IgD-negative memory B cell (primary cell): ENCODE measurements around the gene CANX. TPM values are rescaled to one million over a fixed set of nuclear protein-coding genes. Genes with fewer than 3 reads are reported as not detected.

ENCODE experiments used
- H3K27ac Mint-ChIP-seq, 3 donors: one replicate each; pipeline ENCODE4 v1.8.0; 2020 to 2022; ENCODE audit warnings: mild to moderate bottlenecking in 3 of 3, mixed read lengths in 3 of 3, moderate library complexity in 1 of 3
- H3K27me3 Mint-ChIP-seq: one replicate; pipeline ENCODE4 v1.8.0; 2021; ENCODE audit warnings: mixed read lengths
- H3K36me3 Mint-ChIP-seq: one replicate; pipeline ENCODE4 v1.8.0; 2020; ENCODE audit warnings: mild to moderate bottlenecking, mixed read lengths
- H3K4me1 Mint-ChIP-seq, 3 donors: one replicate each; pipeline ENCODE4 v1.8.0; 2020 to 2022; ENCODE audit warnings: mixed read lengths in 3 of 3, mild to moderate bottlenecking in 1 of 3
- H3K4me3 Mint-ChIP-seq, 4 donors: one replicate each; pipeline ENCODE4 v1.8.0; 2020 to 2022; ENCODE audit warnings: mild to moderate bottlenecking in 4 of 4, mixed read lengths in 4 of 4, moderate library complexity in 3 of 4
- H3K9me3 Mint-ChIP-seq, 3 donors: one replicate each; pipeline ENCODE4 v1.8.0; 2020 to 2021; ENCODE audit warnings: mixed read lengths in 3 of 3, mild to moderate bottlenecking in 1 of 3
- polyA plus RNA-seq: library from polyadenylated mRNA; unstranded; fragments of 300-500 nt; fragmentation: Illumina TruSeq; gene quantifications from one replicate; pipeline ENCODE4 v1.2.3, GENCODE V29; 2021

Gene CANX
- polyA plus RNA-seq, 1 donor from 2014 or later, result 147 TPM

- no peak overlapping the region for H3K4me3 Mint-ChIP-seq
- no peaks in the 10 kb centered on the region for H3K27me3 Mint-ChIP-seq
- peaks cover 0 to 6% (median 1%) of the 10 kb centered on the region in 3 donors for H3K4me1 Mint-ChIP-seq
- H3K9me3 Mint-ChIP-seq, result no peaks in the 10 kb centered on the region
- H3K36me3 Mint-ChIP-seq, result peaks cover 4% of the 10 kb centered on the region
- no peak overlapping the region for H3K27ac Mint-ChIP-seq
Measured at GRCh38 chr5:179771311-179771895, 72.6 kb downstream of the CANX start.

GRCh38 chr5:179772351-179772750 lies 73.6 kb downstream of the CANX start:
- Mint-ChIP-seq H3K4me3 (no peak overlapping the region), H3K9me3 (no peaks in the 10 kb centered on the region), H3K36me3 (peaks cover 3% of the 10 kb centered on the region), H3K4me1 (peaks cover 0 to 4% (median 1%) of the 10 kb centered on the region in 3 donors), H3K27me3 (no peaks in the 10 kb centered on the region), H3K27ac (no peak overlapping the region)

DNA sequence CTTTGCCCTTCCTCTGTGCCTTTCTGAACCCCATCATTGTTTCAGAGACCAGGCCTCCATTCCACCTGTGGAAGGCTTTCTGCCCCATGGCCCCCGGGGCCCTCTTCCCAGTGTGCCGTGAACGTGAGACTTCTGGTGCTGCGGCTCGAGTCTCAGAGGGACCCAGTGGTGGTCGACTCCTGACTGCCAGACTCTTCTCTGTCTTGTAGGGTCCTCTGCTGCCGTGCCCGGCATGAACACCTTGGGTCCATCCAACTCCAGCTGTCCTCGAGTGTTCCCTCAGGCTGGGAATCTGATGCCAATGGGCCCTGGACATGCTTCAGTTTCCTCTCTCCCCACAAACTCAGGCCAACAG lies 74.9 kb downstream of the CANX start:
- peaks cover 3% of the 10 kb centered on the region for H3K36me3 Mint-ChIP-seq
- peaks cover 0 to 2% (median 1%) of the 10 kb centered on the region in 3 donors for H3K4me1 Mint-ChIP-seq
- H3K27ac Mint-ChIP-seq, result no peak overlapping the region
- no peaks in the 10 kb centered on the region for H3K27me3 Mint-ChIP-seq
- H3K4me3 Mint-ChIP-seq, result no peak overlapping the region
- no peaks in the 10 kb centered on the region for H3K9me3 Mint-ChIP-seq

GRCh38 chr5:179774442-179774841 lies 75.7 kb downstream of the CANX start:
- Mint-ChIP-seq H3K27ac (no peak overlapping the region), H3K4me1 (peaks cover 0 to 1% (median 0%) of the 10 kb centered on the region in 3 donors), H3K27me3 (no peaks in the 10 kb centered on the region), H3K4me3 (no peak overlapping the region), H3K36me3 (peaks cover 3% of the 10 kb centered on the region), H3K9me3 (no peaks in the 10 kb centered on the region)

- H3K4me3 Mint-ChIP-seq, result no peak overlapping the region
- H3K27ac Mint-ChIP-seq, result peak overlapping the region in 1 of 3 donors; percentile 43
- no peaks in the 10 kb centered on the region for H3K27me3 Mint-ChIP-seq
- H3K36me3 Mint-ChIP-seq, result peaks cover 4% of the 10 kb centered on the region
- no peaks in the 10 kb centered on the region for H3K9me3 Mint-ChIP-seq
- H3K4me1 Mint-ChIP-seq, result peaks cover 0 to 1% (median 0%) of the 10 kb centered on the region in 3 donors
Measured at GRCh38 chr5:179776411-179776938, 77.7 kb downstream of the CANX start.

DNA sequence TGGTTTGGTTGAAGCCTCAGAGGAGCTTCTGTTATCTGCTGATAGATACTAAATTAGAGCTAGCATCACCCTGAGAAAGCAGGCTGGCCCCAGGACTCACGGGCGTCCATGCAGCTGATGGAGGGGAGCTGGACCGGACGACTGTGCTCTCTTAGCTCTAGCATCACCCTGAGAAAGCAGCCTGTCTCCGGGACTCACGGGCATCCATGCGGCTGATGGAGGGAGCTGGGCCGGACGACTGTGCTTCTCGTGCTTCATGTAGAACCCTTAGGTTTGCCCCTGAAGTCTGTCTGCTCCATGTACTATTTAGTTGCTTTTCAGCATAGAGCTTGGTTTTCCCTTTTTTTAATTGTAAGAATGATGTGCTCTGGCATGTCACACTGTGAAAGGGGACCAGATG lies 78.7 kb downstream of the CANX start:
- Mint-ChIP-seq H3K4me3 (peak overlapping the region in 1 of 4 donors; percentile 5), H3K4me1 (peaks cover 0 to 1% (median 0%) of the 10 kb centered on the region in 3 donors), H3K27me3 (no peaks in the 10 kb centered on the region), H3K36me3 (peaks cover 4% of the 10 kb centered on the region), H3K9me3 (no peaks in the 10 kb centered on the region), H3K27ac (no peak overlapping the region)

DNA sequence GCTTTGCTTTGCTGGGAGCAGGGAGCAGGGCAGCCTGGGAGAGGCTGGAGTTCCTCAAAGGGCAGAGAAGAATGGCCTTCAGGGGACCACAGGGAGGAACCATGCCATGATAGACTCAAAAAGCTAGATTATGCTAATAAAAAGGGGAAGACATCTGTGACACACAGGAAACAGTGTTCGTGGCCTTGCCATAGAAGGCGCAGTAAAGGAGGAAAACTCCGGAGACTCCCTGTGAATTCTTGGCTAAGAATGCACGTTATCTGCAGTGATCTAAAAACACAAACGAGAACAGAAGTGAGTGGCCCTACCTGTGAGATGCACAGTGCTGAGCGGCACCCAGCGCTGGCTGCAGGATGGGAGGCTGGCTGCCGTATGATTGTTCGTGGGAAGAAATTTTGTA lies 79.1 kb downstream of the CANX start:
- H3K27ac Mint-ChIP-seq, result no peak overlapping the region
- H3K36me3 Mint-ChIP-seq, result peaks cover 4% of the 10 kb centered on the region
- no peaks in the 10 kb centered on the region for H3K27me3 Mint-ChIP-seq
- H3K9me3 Mint-ChIP-seq, result no peaks in the 10 kb centered on the region
- peak overlapping the region in 1 of 4 donors; percentile 5 for H3K4me3 Mint-ChIP-seq
- peaks cover 0 to 1% (median 0%) of the 10 kb centered on the region in 3 donors for H3K4me1 Mint-ChIP-seq

GRCh38 chr5:179778591-179778990 lies 79.8 kb downstream of the CANX start:
- Mint-ChIP-seq H3K36me3 (peaks cover 4% of the 10 kb centered on the region), H3K4me1 (peaks cover 0 to 1% (median 0%) of the 10 kb centered on the region in 3 donors), H3K4me3 (no peak overlapping the region), H3K9me3 (no peaks in the 10 kb centered on the region), H3K27me3 (no peaks in the 10 kb centered on the region), H3K27ac (no peak overlapping the region)

- Mint-ChIP-seq H3K4me3 (no peak overlapping the region), H3K4me1 (peaks cover 0 to 1% (median 0%) of the 10 kb centered on the region in 3 donors), H3K9me3 (no peaks in the 10 kb centered on the region), H3K27ac (peak overlapping the region in 1 of 3 donors; percentile 63), H3K36me3 (peaks cover 4% of the 10 kb centered on the region), H3K27me3 (no peaks in the 10 kb centered on the region)
Measured at GRCh38 chr5:179779826-179780225, 81.1 kb downstream of the CANX start.

GRCh38 chr5:179780362-179780761 lies 81.6 kb downstream of the CANX start:
- H3K9me3 Mint-ChIP-seq, result no peaks in the 10 kb centered on the region
- H3K27ac Mint-ChIP-seq, result no peak overlapping the region
- H3K27me3 Mint-ChIP-seq, result no peaks in the 10 kb centered on the region
- peaks cover 4% of the 10 kb centered on the region for H3K36me3 Mint-ChIP-seq
- H3K4me1 Mint-ChIP-seq, result peaks cover 0 to 1% (median 0%) of the 10 kb centered on the region in 3 donors
- no peak overlapping the region for H3K4me3 Mint-ChIP-seq

Other genes with a start within 250 kb of the CANX start
- gene RUFY1, start 148.4 kb upstream of the CANX start, polyA plus RNA-seq, result 53.7 TPM
- gene HNRNPH1, start 75.3 kb upstream of the CANX start, polyA plus RNA-seq, result 116 TPM
- 0.64 TPM for gene CBY3, start 17.9 kb upstream of the CANX start, polyA plus RNA-seq
- gene MAML1, start 33.9 kb downstream of the CANX start, polyA plus RNA-seq, result 4.7 TPM
- gene LTC4S, start 95.0 kb downstream of the CANX start, polyA plus RNA-seq, result 0.80 TPM
- 12.0 TPM for gene MGAT4B, start 107.9 kb downstream of the CANX start, polyA plus RNA-seq
- 225 TPM for gene SQSTM1, start 121.9 kb downstream of the CANX start, polyA plus RNA-seq
- 26.2 TPM for gene MRNIP, start 159.8 kb downstream of the CANX start, polyA plus RNA-seq
- 57.2 TPM for gene TBC1D9B, start 208.9 kb downstream of the CANX start, polyA plus RNA-seq